ENCODE results near the gene IL4R. TPM values are rescaled to one million over a fixed set of nuclear protein-coding genes. Genes with fewer than 3 reads are reported as not detected.

Gene IL4R
- total and polyA plus RNA-seq, 10 of the 15 experiments (the other 5 are each of a cell fraction or from before 2014, with no cell fraction given) = 2.6 to 70.4 (median 36.6) TPM

DNA sequence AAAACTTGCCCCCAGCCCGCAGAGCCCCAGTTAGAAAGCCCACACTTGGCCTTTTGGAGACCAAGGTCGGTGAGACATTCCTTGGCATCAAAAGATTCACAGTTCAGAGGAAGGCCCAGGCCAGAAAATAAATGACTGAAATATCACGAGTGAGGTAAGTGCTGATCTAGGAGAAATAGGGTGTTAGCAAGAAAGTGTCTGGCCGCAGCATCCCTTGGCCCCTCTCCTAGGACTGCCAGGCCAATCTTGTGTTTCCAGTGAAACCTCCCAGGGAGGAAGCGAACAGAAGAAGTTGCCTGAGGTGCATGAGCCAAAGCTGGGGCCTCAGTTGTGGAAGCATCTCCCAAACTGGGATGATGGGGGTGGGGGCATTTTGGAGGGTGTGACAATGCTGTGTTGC is 22.7 kb upstream of the IL4R start:
- ChIA-PET POLR2A (no interaction called here), CTCF (interaction anchor here (0.7 to 1.3 kb wide), 3 partner anchors 14 to 26 kb away, joined by 3 read pairs; no protein-coding TSS in a partner anchor), SMC1A (ENCODE audit: uncharacterized antibody, unreplicated experiment) (no interaction called here), RAD21 (ENCODE audit: unreplicated experiment) (interaction anchor here (1.3 kb wide), 1 partner anchor 75 kb away, joined by 4 read pairs; no protein-coding TSS in a partner anchor)
- intact Hi-C loops (cut with micrococcal nuclease; ENCODE audit: unreplicated experiment) = no loop called here
- FAIRE-seq = no peak
- H3K9me3 ChIP-seq (replicated peaks; ENCODE audit: control insufficient read depth, insufficient read depth, low read length) = no peaks in the 10 kb centered on the region; the same call in 2 of the 3 replicates
- BruUV-seq (replicated peaks) = no TSS peak
- ATAC-seq = no peak
- H4K20me1 ChIP-seq (ENCODE audit: control insufficient read depth, insufficient read depth) = no peaks in the 10 kb centered on the region
- TF ChIP-seq JUNB (IDR thresholded peaks at IDR 0.05) = no peak
- TF ChIP-seq NR2C2 (IDR thresholded peaks at IDR 0.05; ENCODE audit: borderline replicate concordance, control insufficient read depth, insufficient read length, low read depth) = no peak
- no peak overlapping the region for H3K9ac ChIP-seq (ENCODE audit: control insufficient read depth, insufficient read depth, low read length)
- peaks cover 8% of the 10 kb centered on the region for H3K4me1 ChIP-seq (ENCODE audit: control insufficient read depth, insufficient read depth, low read length)
- no peak overlapping the region for H2AFZ ChIP-seq (ENCODE audit: control insufficient read depth, low read depth, low read length)
- in situ Hi-C loops (cut with MboI) = no loop called here
- H3K27me3 ChIP-seq (replicated peaks in 1 of 2; ENCODE audit: control insufficient read depth in 2 of 2, insufficient read depth in 2 of 2, low read length in 1 of 2) = 0 out of 4 replicates have a peak, but pooled peaks cover 0 to 3% of the 10 kb centered on the region in 2 experiments
- DNase-seq (ENCODE audit: low read depth, low spot score) = no peak
- no peak overlapping the region for H3K4me2 ChIP-seq (ENCODE audit: control insufficient read depth, insufficient read depth)
- no peak overlapping the region for H3K4me3 ChIP-seq
- no peaks in the 10 kb centered on the region for H3K36me3 ChIP-seq (ENCODE audit: control insufficient read depth in 2 of 2, insufficient read depth in 2 of 2, low read length in 1 of 2)
- H3K79me2 ChIP-seq (ENCODE audit: control insufficient read depth, insufficient read depth, low read length) = no peaks in the 10 kb centered on the region
- no peak overlapping the region for H3K27ac ChIP-seq (ENCODE audit: control insufficient read depth, insufficient read depth)
- 50% methylated on average over 5 of the region's 5 CpGs for WGBS (ENCODE audit: insufficient coverage, insufficient replicate concordance, low lambda C conversion rate, missing lambda C conversion rate)

- FAIRE-seq = no peak
- TF ChIP-seq NR2C1 (IDR thresholded peaks at IDR 0.05) = no peak
- peaks cover under 1% of the 10 kb centered on the region for H3K4me1 ChIP-seq (ENCODE audit: control insufficient read depth, insufficient read depth, low read length)
These were observed 22.0 kb upstream of the IL4R start for GRCh38 chr16:27291722-27292240.

More at GRCh38 chr16:27291722-27292240, 22.0 kb upstream of the IL4R start:
- Histone ChIP-seq H3K27me3 (replicated peaks in 1 of 2; ENCODE audit: control insufficient read depth in 2 of 2, insufficient read depth in 2 of 2, low read length in 1 of 2) (0 out of 4 replicates have a peak, but pooled peaks cover 0 to 3% of the 10 kb centered on the region in 2 experiments), H3K4me3 (no peak overlapping the region), H3K9me3 (replicated peaks; ENCODE audit: control insufficient read depth, insufficient read depth, low read length) (no peaks in the 10 kb centered on the region; the same call in 2 of the 3 replicates), H2AFZ (ENCODE audit: control insufficient read depth, low read depth, low read length) (no peak overlapping the region), H3K9ac (ENCODE audit: control insufficient read depth, insufficient read depth, low read length) (no peak overlapping the region), H3K4me2 (ENCODE audit: control insufficient read depth, insufficient read depth) (no peak overlapping the region), H4K20me1 (ENCODE audit: control insufficient read depth, insufficient read depth) (no peaks in the 10 kb centered on the region), H3K36me3 (ENCODE audit: control insufficient read depth in 2 of 2, insufficient read depth in 2 of 2, low read length in 1 of 2) (no peaks in the 10 kb centered on the region), H3K27ac (ENCODE audit: control insufficient read depth, insufficient read depth) (no peak overlapping the region), H3K79me2 (ENCODE audit: control insufficient read depth, insufficient read depth, low read length) (no peaks in the 10 kb centered on the region)
- POLR2A ChIA-PET = no interaction called here
- in situ Hi-C loops (cut with MboI) = no loop called here
- WGBS (ENCODE audit: insufficient coverage, insufficient replicate concordance, low lambda C conversion rate, missing lambda C conversion rate) = 54% methylated on average over 4 of the region's 4 CpGs
- DNase-seq (ENCODE audit: low read depth, low spot score) = no peak
- CTCF ChIA-PET = interaction anchor here (0.7 to 1.3 kb wide), 3 partner anchors 14 to 76 kb away, joined by 3 read pairs; no protein-coding TSS in a partner anchor
- intact Hi-C loops (cut with micrococcal nuclease; ENCODE audit: unreplicated experiment) = no loop called here
- no TSS peak for BruUV-seq (replicated peaks)
- RAD21 ChIA-PET (ENCODE audit: unreplicated experiment) = no interaction called here
- SMC1A ChIA-PET (ENCODE audit: uncharacterized antibody, unreplicated experiment) = no interaction called here
- ATAC-seq = no peak
